H1 (cell line): Measurements from ENCODE around the gene PRSS38. TPM values are rescaled to one million over a fixed set of nuclear protein-coding genes. Genes with fewer than 3 reads are reported as not detected.

Experiments
- CTCF ChIA-PET: fragments of 300-600 bp; sonication (Branson Sonifier 250); formaldehyde crosslinking; loops from one replicate; lab custom pipeline; 2021; ENCODE audit not compliant: partially characterized antibody; lab: Charles Lee
- POLR2A ChIA-PET: fragments of 300-600 bp; sonication (Branson Sonifier 250); formaldehyde crosslinking; loops from one replicate; lab custom pipeline; 2021; ENCODE audit warnings: inconsistent platforms; ENCODE audit not compliant: partially characterized antibody; lab: Charles Lee
- DNase-seq, 2 experiments: peaks; one replicate each; pipeline versions ENCODE4 v3.0.0 to v3.0.0-alpha.2; 2010 to 2022; ENCODE audit warnings: low spot score in 2 of 2, low read depth in 1 of 2, mixed read lengths in 1 of 2
- FAIRE-seq: peaks from 2 replicates; lab custom pipeline; 2011; peaks lifted over from hg19 to GRCh38; lab: Jason Lieb, UNC
- H2AFZ ChIP-seq: 2 replicates; pipeline ENCODE4 v1.8.1; 2012; ENCODE audit warnings: low read length, inconsistent platforms
- H2AK5ac ChIP-seq: 2 replicates; pipeline ENCODE4 v1.6.1; 2013; ENCODE audit warnings: low read depth, low read length
- H2BK120ac ChIP-seq: replicated peaks from 2 replicates; pipeline ENCODE3; 2013; ENCODE audit warnings: low read depth, low read length, inconsistent platforms
- H2BK12ac ChIP-seq: 2 replicates; pipeline ENCODE4 v1.6.1; 2013; ENCODE audit warnings: low read depth, low read length
- H2BK15ac ChIP-seq: 2 replicates; pipeline ENCODE4 v1.6.1; 2013; ENCODE audit warnings: low read length
- H2BK20ac ChIP-seq: 2 replicates; pipeline ENCODE4 v1.6.1; 2013; ENCODE audit warnings: low read length
- H2BK5ac ChIP-seq: 2 replicates; pipeline ENCODE4 v1.6.1; 2013; ENCODE audit warnings: low read depth, low read length
- H3K14ac ChIP-seq: 2 replicates; pipeline ENCODE4 v1.6.1; 2013; ENCODE audit warnings: inconsistent platforms; ENCODE audit not compliant: insufficient read length
- H3K18ac ChIP-seq: 2 replicates; pipeline ENCODE4 v1.6.1; 2013; ENCODE audit warnings: low read length; ENCODE audit errors: extremely low read depth
- H3K23ac ChIP-seq: 2 replicates; pipeline ENCODE4 v1.6.1; 2013; ENCODE audit warnings: inconsistent platforms; ENCODE audit not compliant: insufficient read length
- H3K23me2 ChIP-seq: 2 replicates; pipeline ENCODE4 v1.6.1; 2013; ENCODE audit warnings: low read depth, low read length
- H3K27ac ChIP-seq: 2 replicates; pipeline ENCODE4 v1.6.1; 2011; ENCODE audit warnings: low read depth, low read length, inconsistent platforms
- H3K27me3 ChIP-seq, 4 experiments: replicated peaks in 1 of 4; 1 replicate in 1 of 4; 2 replicates in 3 of 4; pipeline versions ENCODE4 v1.6.1 to v1.8.1; 2011 to 2013; ENCODE audit warnings: low read length in 3 of 4, mild to moderate bottlenecking in 3 of 4, inconsistent platforms in 2 of 4, mixed read lengths in 2 of 4, moderate library complexity in 1 of 4; ENCODE audit not compliant: control insufficient read depth in 3 of 4, insufficient read depth in 3 of 4; ENCODE audit errors: extremely low read depth in 1 of 4
- H3K36me3 ChIP-seq, 4 experiments: 2 replicates each; pipeline versions ENCODE4 v1.6.1 to v1.8.1; 2011 to 2013; ENCODE audit warnings: mild to moderate bottlenecking in 4 of 4, low read length in 3 of 4, moderate library complexity in 2 of 4, control low read depth in 1 of 4, inconsistent platforms in 1 of 4; ENCODE audit not compliant: insufficient read depth in 4 of 4, control insufficient read depth in 2 of 4
- H3K4ac ChIP-seq: replicated peaks from 2 replicates; pipeline ENCODE3; 2013; ENCODE audit warnings: low read length, low read depth, mixed read lengths, inconsistent platforms; ENCODE audit not compliant: insufficient read length
- H3K4me1 ChIP-seq, 4 experiments: replicated peaks in 1 of 4; 1 replicate in 1 of 4; 2 replicates in 3 of 4; pipeline versions ENCODE4 v1.6.1 to v1.8.1; 2011 to 2013; ENCODE audit warnings: low read length in 3 of 4, inconsistent platforms in 2 of 4, mixed read lengths in 1 of 4; ENCODE audit not compliant: insufficient read depth in 4 of 4, control insufficient read depth in 3 of 4
- H3K4me2 ChIP-seq, 2 experiments: 2 replicates each; pipeline versions ENCODE4 v1.6.1 to v1.8.1; 2011 to 2013; ENCODE audit warnings: low read depth in 2 of 2, low read length in 2 of 2, control low read depth in 1 of 2, inconsistent platforms in 1 of 2, mild to moderate bottlenecking in 1 of 2; ENCODE audit not compliant: insufficient read depth in 1 of 2
- H3K4me3 ChIP-seq, 4 experiments: fragments of 200-600, 300-600 bp in 1 of 4; sonication (generic), shearing (Covaris generic), sonication (Bioruptor Twin) in 1 of 4; 2 replicates each; pipeline versions ENCODE4 v1.5.1 to v1.8.1; 2011 to 2016; ENCODE audit warnings: low read length in 4 of 4, low read depth in 3 of 4, control low read depth in 2 of 4, inconsistent platforms in 2 of 4, mild to moderate bottlenecking in 2 of 4, mixed read lengths in 1 of 4, moderate library complexity in 1 of 4; ENCODE audit not compliant: insufficient read depth in 2 of 4; ENCODE audit errors: extremely low read depth in 1 of 4
- H3K56ac ChIP-seq: replicated peaks from 2 replicates; pipeline ENCODE3; 2013; ENCODE audit warnings: low read depth, mild to moderate bottlenecking, mixed read lengths, low read length, inconsistent platforms; ENCODE audit not compliant: insufficient read length
- H3K79me1 ChIP-seq: 2 replicates; pipeline ENCODE4 v1.6.1; 2013; ENCODE audit warnings: low read depth, low read length, control low read depth
- H3K79me2 ChIP-seq, 2 experiments: 2 replicates each; pipeline versions ENCODE4 v1.6.1 to v1.8.1; 2012 to 2013; ENCODE audit warnings: low read length in 2 of 2, mild to moderate bottlenecking in 2 of 2, inconsistent platforms in 1 of 2; ENCODE audit not compliant: insufficient read depth in 2 of 2, control insufficient read depth in 1 of 2
- H3K9ac ChIP-seq, 4 experiments: replicated peaks in 1 of 4; 1 replicate in 1 of 4; 2 replicates in 3 of 4; pipeline versions ENCODE4 v1.6.1 to v1.8.1; 2011 to 2013; ENCODE audit warnings: low read depth in 3 of 4, low read length in 3 of 4, control low read depth in 2 of 4, mild to moderate bottlenecking in 2 of 4, moderate library complexity in 2 of 4, inconsistent platforms in 1 of 4; ENCODE audit errors: extremely low read depth in 1 of 4
- H3K9me3 ChIP-seq, 2 experiments: 2 replicates each; pipeline versions ENCODE4 v1.6.1 to v1.8.1; 2012 to 2013; ENCODE audit warnings: mild to moderate bottlenecking in 2 of 2, moderate library complexity in 2 of 2, control low read depth in 1 of 2, inconsistent platforms in 1 of 2, low read depth in 1 of 2, low read length in 1 of 2, mixed read lengths in 1 of 2; ENCODE audit not compliant: insufficient read depth in 2 of 2
- H4K20me1 ChIP-seq, 2 experiments: replicated peaks in 1 of 2; 2 replicates each; pipeline versions ENCODE3 to v1.8.1; 2011 to 2013; ENCODE audit warnings: inconsistent platforms in 2 of 2, low read length in 2 of 2, mild to moderate bottlenecking in 1 of 2; ENCODE audit not compliant: insufficient read depth in 2 of 2, control insufficient read depth in 1 of 2
- H4K5ac ChIP-seq: 2 replicates; pipeline ENCODE4 v1.6.1; 2013; ENCODE audit warnings: low read length, low read depth, mixed read lengths, inconsistent platforms; ENCODE audit not compliant: insufficient read length
- H4K8ac ChIP-seq: 2 replicates; pipeline ENCODE4 v1.8.0; 2013; ENCODE audit warnings: mild to moderate bottlenecking, moderate library complexity, low read length, inconsistent platforms; ENCODE audit not compliant: insufficient read depth; ENCODE audit errors: extremely low read depth
- H4K91ac ChIP-seq: replicated peaks from 2 replicates; pipeline ENCODE3; 2013; ENCODE audit warnings: low read length, mixed read lengths, inconsistent platforms; ENCODE audit not compliant: insufficient read length
- ASH2L ChIP-seq: fragments of 200-600, 300-600 bp; sonication (generic); IDR thresholded peaks from one replicate; pipeline ENCODE4 v1.7.1; 2017; ENCODE audit warnings: low read length
- BACH1 ChIP-seq: IDR thresholded peaks from 2 replicates; pipeline ENCODE4 v1.6.1; 2012; ENCODE audit warnings: low read length, improper control_type of control experiment
- CBX5 ChIP-seq: fragments of 300-800, 300-1000 bp; sonication (generic); IDR thresholded peaks from 2 replicates; pipeline ENCODE4 v1.7.1; 2016; ENCODE audit warnings: antibody characterized with exemption, low read length, low read depth
- CEBPB ChIP-seq: IDR thresholded peaks from 2 replicates; pipeline ENCODE4 v1.6.1; 2012; ENCODE audit warnings: low read depth, low read length
- EP300 ChIP-seq, 2 experiments: IDR thresholded peaks; 1 replicate in 1 of 2; 2 replicates in 1 of 2; pipeline ENCODE4 v1.6.1; 2011 to 2012; ENCODE audit warnings: low read depth in 2 of 2, low read length in 2 of 2, mild to moderate bottlenecking in 2 of 2, borderline replicate concordance in 1 of 2, inconsistent platforms in 1 of 2, moderate library complexity in 1 of 2
- GABPA ChIP-seq: IDR thresholded peaks from 2 replicates; pipeline ENCODE4 v1.6.1; 2011; ENCODE audit warnings: mild to moderate bottlenecking, low read length, moderate library complexity, borderline replicate concordance; ENCODE audit not compliant: insufficient read depth
- KDM1A ChIP-seq: fragments of 200-600, 300-600 bp; sonication (generic); IDR thresholded peaks from 2 replicates; pipeline ENCODE4 v1.7.1; 2016; ENCODE audit warnings: mild to moderate bottlenecking, low read length, borderline replicate concordance
- PHF8 ChIP-seq: fragments of 200-600 bp; sonication (generic); conservative IDR thresholded peaks from 2 replicates; pipeline ENCODE4 v1.7.1; 2012; ENCODE audit warnings: low read depth, mild to moderate bottlenecking, inconsistent platforms, low read length, moderate library complexity
- POLR2AphosphoS5 ChIP-seq: IDR thresholded peaks from 2 replicates; pipeline ENCODE4 v1.6.1; 2011; ENCODE audit warnings: low read depth, low read length
- POU5F1 ChIP-seq: IDR thresholded peaks from 2 replicates; pipeline ENCODE4 v1.6.1; 2011; ENCODE audit warnings: low read depth, mild to moderate bottlenecking, low read length, moderate library complexity
- SP1 ChIP-seq: IDR thresholded peaks from 2 replicates; pipeline ENCODE4 v1.6.1; 2011; ENCODE audit warnings: low read depth, low read length
- SRF ChIP-seq: IDR thresholded peaks from 2 replicates; pipeline ENCODE4 v1.6.1; 2011; ENCODE audit warnings: mild to moderate bottlenecking, low read depth, low read length, moderate library complexity
- WGBS, 2 experiments: shearing (Covaris generic) in 1 of 2; methylation state at CpG; one replicate each; pipeline versions ENCODE4 v1.1.6 to v1.1.7; 2013 to 2015; ENCODE audit warnings: low lambda C conversion rate in 2 of 2, mixed read lengths in 2 of 2, inconsistent platforms in 1 of 2, low coverage in 1 of 2, missing lambda C conversion rate in 1 of 2; ENCODE audit not compliant: insufficient replicate concordance in 2 of 2, insufficient coverage in 1 of 2, insufficient read length in 1 of 2; ENCODE audit errors: extremely low coverage in 1 of 2, missing lambda C conversion rate in 1 of 2; 5-methylcytosine and 5-hydroxymethylcytosine counted together
- polyA plus RNA-seq, 7 experiments: library from polyadenylated mRNA; depleted of rRNA in 3 of 7; stranded (reverse) in 5 of 7; unstranded in 2 of 7; fragments of >200 nt in 5 of 7; fragments of 200-250 nt in 2 of 7; gene quantifications; 1 replicate in 5 of 7; 2 replicates in 1 of 7; 4 replicates in 1 of 7; pipeline versions ENCODE4 v1.2.1 to v1.2.3, GENCODE V29; 2011 to 2013; ENCODE audit warnings: missing spikeins in 2 of 7, mixed read lengths in 2 of 7
- total RNA-seq: library from RNA; stranded (reverse); fragmentation: NEBNext Ultra II Directional; extraction: Animal tissue kit (Norgen Biotek cat#: 25700); gene quantifications from 2 replicates; pipeline ENCODE4 v1.2.1, GENCODE V29; 2021
- TF ChIP-seq, protein P1 (sequence below), 3 experiments: IDR thresholded peaks; 1 replicate in 2 of 3; 2 replicates in 1 of 3; pipeline versions ENCODE4 v1.5.1 to v1.6.1; 2011; ENCODE audit warnings: low read length in 3 of 3, mild to moderate bottlenecking in 3 of 3, inconsistent platforms in 2 of 3, low read depth in 1 of 3, moderate library complexity in 1 of 3; ENCODE audit not compliant: insufficient read depth in 1 of 3; ENCODE audit errors: control extremely low read depth in 1 of 3

PRSS38 gene
- total and polyA plus RNA-seq, 2 of the 8 experiments (the other 6 are each of a cell fraction or from before 2014, with no cell fraction given): not detected

DNA sequence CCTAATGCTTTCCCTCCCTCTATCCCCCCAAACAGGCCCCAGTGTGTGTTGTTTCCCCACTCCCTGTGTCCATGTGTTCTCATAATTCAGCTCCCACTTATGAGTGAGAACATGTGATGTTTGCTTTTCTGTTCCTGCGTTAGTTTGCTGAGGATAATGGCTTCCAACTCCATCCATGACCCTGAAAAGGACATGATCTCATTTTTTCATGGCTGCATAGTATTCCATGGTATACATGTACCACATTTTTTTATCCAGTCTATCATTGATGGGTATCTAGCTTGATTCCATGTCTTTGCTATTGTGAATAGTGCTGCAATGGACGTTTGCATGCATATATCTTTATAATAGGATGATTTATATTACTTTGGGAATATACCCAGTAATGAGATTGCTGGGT lies 8.7 kb downstream of the PRSS38 start:
- WGBS, 2 experiments: 70% methylated on average over 2 of the region's 2 CpGs; no CpG with 5 or more reads in 1 of the 2 experiments
- Histone ChIP-seq H2BK12ac (no peak overlapping the region), H4K5ac (no peak overlapping the region), H3K9me3 (peaks cover 4 to 13% of the 10 kb centered on the region in 2 experiments; a peak in 2 of 4 replicates), H3K4me3 (no peak overlapping the region), H2BK20ac (no peak overlapping the region), H3K23ac (no peak overlapping the region), H4K20me1 (no peaks in the 10 kb centered on the region), H3K27me3 (peaks cover 0 to 1% (median 0%) of the 10 kb centered on the region in 4 experiments; a peak in 1 of 7 replicates), H2AFZ (no peak overlapping the region), H4K91ac (no peak overlapping the region), H2BK5ac (no peak overlapping the region), H4K8ac (no peak overlapping the region), H3K4ac (no peak overlapping the region), H3K4me2 (no peak overlapping the region), H3K18ac (no peak overlapping the region), H2BK15ac (no peak overlapping the region), H3K9ac (no peak overlapping the region), H3K27ac (no peak overlapping the region), H3K23me2 (no peaks in the 10 kb centered on the region), H2BK120ac (no peak overlapping the region), H3K56ac (no peak overlapping the region), H3K36me3 (no peaks in the 10 kb centered on the region), H3K14ac (no peak overlapping the region), H3K4me1 (no peaks in the 10 kb centered on the region), H3K79me1 (no peaks in the 10 kb centered on the region), H3K79me2 (no peaks in the 10 kb centered on the region), H2AK5ac (no peak overlapping the region)
- FAIRE-seq (no peak), DNase-seq (no peak)
- POLR2A ChIA-PET: no interaction called here
- CTCF ChIA-PET: interaction anchor here (0.6 to 1.3 kb wide), 2 partner anchors 55 to 108 kb away, joined by 4 read pairs; no protein-coding TSS in a partner anchor
- TF ChIP-seq GABPA: no peak
- TF ChIP-seq, protein P1, sequence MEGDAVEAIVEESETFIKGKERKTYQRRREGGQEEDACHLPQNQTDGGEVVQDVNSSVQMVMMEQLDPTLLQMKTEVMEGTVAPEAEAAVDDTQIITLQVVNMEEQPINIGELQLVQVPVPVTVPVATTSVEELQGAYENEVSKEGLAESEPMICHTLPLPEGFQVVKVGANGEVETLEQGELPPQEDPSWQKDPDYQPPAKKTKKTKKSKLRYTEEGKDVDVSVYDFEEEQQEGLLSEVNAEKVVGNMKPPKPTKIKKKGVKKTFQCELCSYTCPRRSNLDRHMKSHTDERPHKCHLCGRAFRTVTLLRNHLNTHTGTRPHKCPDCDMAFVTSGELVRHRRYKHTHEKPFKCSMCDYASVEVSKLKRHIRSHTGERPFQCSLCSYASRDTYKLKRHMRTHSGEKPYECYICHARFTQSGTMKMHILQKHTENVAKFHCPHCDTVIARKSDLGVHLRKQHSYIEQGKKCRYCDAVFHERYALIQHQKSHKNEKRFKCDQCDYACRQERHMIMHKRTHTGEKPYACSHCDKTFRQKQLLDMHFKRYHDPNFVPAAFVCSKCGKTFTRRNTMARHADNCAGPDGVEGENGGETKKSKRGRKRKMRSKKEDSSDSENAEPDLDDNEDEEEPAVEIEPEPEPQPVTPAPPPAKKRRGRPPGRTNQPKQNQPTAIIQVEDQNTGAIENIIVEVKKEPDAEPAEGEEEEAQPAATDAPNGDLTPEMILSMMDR (IDR thresholded peaks at IDR 0.05; ENCODE audit: control extremely low read depth in 1 of 3, insufficient read depth in 1 of 3, low read depth in 1 of 3, low read length in 3 of 3): no peak
- TF ChIP-seq EP300 (IDR thresholded peaks at IDR 0.05; ENCODE audit: borderline replicate concordance in 1 of 2, low read depth in 2 of 2, low read length in 2 of 2): no peak
- no peak for TF ChIP-seq POLR2AphosphoS5
- TF ChIP-seq POU5F1: no peak
- TF ChIP-seq PHF8: no peak
- no peak for TF ChIP-seq BACH1
- no peak for TF ChIP-seq CEBPB
- TF ChIP-seq SP1: no peak
- TF ChIP-seq ASH2L: no peak
- no peak for TF ChIP-seq KDM1A
- no peak for TF ChIP-seq SRF
- TF ChIP-seq CBX5: no peak
